MM.1S (cell line): ENCODE data around the gene POPDC3.

ENCODE experiments used
- DNase-seq: peaks from one replicate; pipeline ENCODE4 v3.0.0-alpha.2; 2015
- H2AFZ ChIP-seq: fragments of 300-600 bp; sonication (generic); 2 replicates; pipeline ENCODE4 v1.6.0; 2016; ENCODE audit warnings: antibody characterized with exemption, low read length
- H3F3A ChIP-seq: fragments of 300-600 bp; sonication (generic); 2 replicates; pipeline ENCODE4 v1.6.1; 2016; ENCODE audit warnings: mild to moderate bottlenecking, antibody characterized with exemption, low read length, moderate library complexity, mixed read lengths; ENCODE audit not compliant: insufficient read depth
- H3K27ac ChIP-seq: fragments of 300-600 bp; sonication (generic); 2 replicates; pipeline ENCODE4 v1.5.1; 2016; ENCODE audit warnings: mild to moderate bottlenecking, low read length
- H3K27me3 ChIP-seq: fragments of 300-600 bp; sonication (generic); replicated peaks from 2 replicates; pipeline ENCODE4 v1.6.0; 2016; ENCODE audit warnings: low read length; ENCODE audit not compliant: insufficient read depth
- H3K36me3 ChIP-seq: fragments of 300-600 bp; sonication (generic); replicated peaks from 2 replicates; pipeline ENCODE4 v1.6.1; 2016; ENCODE audit warnings: mild to moderate bottlenecking, low read length, mixed read lengths; ENCODE audit not compliant: insufficient read depth
- H3K4me1 ChIP-seq: fragments of 300-600 bp; sonication (generic); 2 replicates; pipeline ENCODE4 v1.6.1; 2016; ENCODE audit warnings: low read length, mixed read lengths
- H3K4me2 ChIP-seq: fragments of 300-600 bp; sonication (generic); 2 replicates; pipeline ENCODE4 v1.6.0; 2016; ENCODE audit warnings: low read depth, low read length
- H3K4me3 ChIP-seq: fragments of 300-600 bp; sonication (generic); 2 replicates; pipeline ENCODE4 v1.5.1; 2016; ENCODE audit warnings: low read length, mixed read lengths
- H3K79me2 ChIP-seq: fragments of 300-600 bp; sonication (generic); 2 replicates; pipeline ENCODE4 v1.6.1; 2016; ENCODE audit warnings: mixed run types, low read length, mixed read lengths
- H3K9ac ChIP-seq: fragments of 300-600 bp; sonication (generic); 2 replicates; pipeline ENCODE4 v1.6.1; 2016; ENCODE audit warnings: low read length, mixed read lengths
- H3K9me2 ChIP-seq: fragments of 300-600 bp; sonication (generic); replicated peaks from 2 replicates; pipeline ENCODE4 v1.6.1; 2016; ENCODE audit warnings: mild to moderate bottlenecking, low read length, mixed read lengths; ENCODE audit not compliant: insufficient read depth
- H3K9me3 ChIP-seq: fragments of 300-600 bp; sonication (generic); replicated peaks from 2 replicates; pipeline ENCODE4 v1.6.1; 2016; ENCODE audit warnings: mild to moderate bottlenecking, low read length, mixed read lengths; ENCODE audit not compliant: insufficient read depth
- H4K20me1 ChIP-seq: fragments of 300-600 bp; sonication (generic); 2 replicates; pipeline ENCODE4 v1.6.1; 2016; ENCODE audit warnings: mild to moderate bottlenecking, low read length, moderate library complexity, mixed read lengths; ENCODE audit not compliant: insufficient read depth
- CTCF ChIP-seq: fragments of 300-600 bp; sonication (generic); IDR thresholded peaks from 2 replicates; pipeline ENCODE4 v1.5.1; 2016; ENCODE audit warnings: antibody characterized with exemption, low read length, mixed read lengths
- EZH2 ChIP-seq: fragments of 300-600 bp; sonication (generic); optimal IDR thresholded peaks from 2 replicates; pipeline ENCODE3; 2017; ENCODE audit warnings: low read depth, mild to moderate bottlenecking, antibody characterized with exemption, low read length, mixed read lengths
- EZH2phosphoT487 ChIP-seq: fragments of 300-600 bp; sonication (generic); IDR thresholded peaks from 2 replicates; pipeline ENCODE4 v1.6.1; 2018; ENCODE audit warnings: antibody characterized with exemption, low read length

POPDC3 gene

GRCh38 chr6:105135907-105136430 lies 43.8 kb downstream of the POPDC3 start:
- H3K27me3 ChIP-seq = no peaks in the 10 kb centered on the region
- H3K4me3 ChIP-seq = peak overlapping the region; percentile 67
- no peaks in the 10 kb centered on the region for H3K4me1 ChIP-seq
- H3K9me3 ChIP-seq = no peaks in the 10 kb centered on the region
- H3K4me2 ChIP-seq = peak overlapping the region; percentile 72
- TF ChIP-seq EZH2 (no peak), EZH2phosphoT487 (no peak), CTCF (no peak)
- no peak overlapping the region for H3K27ac ChIP-seq
- H3K9me2 ChIP-seq = no peaks in the 10 kb centered on the region
- no peaks in the 10 kb centered on the region for H4K20me1 ChIP-seq
- no peaks in the 10 kb centered on the region for H3K79me2 ChIP-seq
- H3K36me3 ChIP-seq = no peaks in the 10 kb centered on the region
- H2AFZ ChIP-seq = peak overlapping the region; percentile 84
- no peaks in the 10 kb centered on the region for H3F3A ChIP-seq
- DNase-seq = no peak
- no peak overlapping the region for H3K9ac ChIP-seq

- Histone ChIP-seq H3K27me3 (no peaks in the 10 kb centered on the region), H3K36me3 (no peaks in the 10 kb centered on the region), H4K20me1 (no peaks in the 10 kb centered on the region), H3K4me2 (no peak overlapping the region), H3K9me3 (no peaks in the 10 kb centered on the region), H3K9ac (no peak overlapping the region), H3K4me1 (no peaks in the 10 kb centered on the region), H3K9me2 (no peaks in the 10 kb centered on the region), H3K4me3 (no peak overlapping the region), H3F3A (no peaks in the 10 kb centered on the region), H3K79me2 (no peaks in the 10 kb centered on the region), H3K27ac (no peak overlapping the region), H2AFZ (no peak overlapping the region)
- no peak for DNase-seq
- TF ChIP-seq EZH2phosphoT487 (no peak), CTCF (no peak; the same call in 1 of the 2 replicates), EZH2 (no peak)
These were observed 44.8 kb downstream of the POPDC3 start for GRCh38 chr6:105135056-105135455.

GRCh38 chr6:105122717-105123116 lies 57.1 kb downstream of the POPDC3 start:
- Histone ChIP-seq H3K9me3 (no peaks in the 10 kb centered on the region), H3K4me1 (no peaks in the 10 kb centered on the region), H3K4me3 (no peak overlapping the region), H4K20me1 (no peaks in the 10 kb centered on the region), H3K36me3 (no peaks in the 10 kb centered on the region), H3K9me2 (no peaks in the 10 kb centered on the region), H3K4me2 (no peak overlapping the region), H3K79me2 (no peaks in the 10 kb centered on the region), H3F3A (no peaks in the 10 kb centered on the region), H3K27me3 (no peaks in the 10 kb centered on the region), H3K9ac (no peak overlapping the region), H3K27ac (no peak overlapping the region), H2AFZ (no peak overlapping the region)
- TF ChIP-seq EZH2phosphoT487 (no peak), EZH2 (no peak), CTCF (no peak)
- no peak for DNase-seq
